Body of pancreas (tissue), 4 donors: ENCODE results near the gene HELZ. TPM values are rescaled to one million over a fixed set of nuclear protein-coding genes. Genes with fewer than 3 reads are reported as not detected.

Source experiments
- ATAC-seq: fragments of 150-250 bp; one replicate; pipeline ENCODE4 v1.9.1; 2016
- DNase-seq, 4 donors: peaks; one replicate each; pipeline ENCODE4 v3.0.0-alpha.2; 2019
- H3K27ac ChIP-seq, 4 donors: fragments of 200-600 bp; sonication (generic); 1 replicate in 3 of 4; 2 replicates in 1 of 4; pipeline versions ENCODE4 v1.5.1 to v1.6.1; 2016 to 2019; ENCODE audit warnings: mild to moderate bottlenecking in 1 of 4, mixed read lengths in 1 of 4, moderate library complexity in 1 of 4
- H3K27me3 ChIP-seq, 2 donors: fragments of 200-600 bp; sonication (generic); one replicate each; pipeline ENCODE4 v1.6.0; 2016; ENCODE audit warnings: mild to moderate bottlenecking in 1 of 2
- H3K36me3 ChIP-seq, 2 donors: fragments of 200-600 bp; sonication (generic); replicated peaks in 1 of 2; 2 replicates each; pipeline ENCODE4 v1.5.1; 2016; ENCODE audit warnings: low read depth in 2 of 2; ENCODE audit not compliant: insufficient read depth in 1 of 2
- H3K4me1 ChIP-seq: fragments of 200-600 bp; sonication (generic); one replicate; pipeline ENCODE4 v1.6.0; 2016
- H3K4me3 ChIP-seq, 2 donors: fragments of 200-600 bp; sonication (generic); 1 replicate in 1 of 2; 2 replicates in 1 of 2; pipeline ENCODE4 v1.5.1; 2016 to 2019
- H3K9me3 ChIP-seq, 3 donors: fragments of 200-600 bp; sonication (generic); 1 replicate in 2 of 3; 2 replicates in 1 of 3; pipeline ENCODE4 v1.5.1; 2016
- POLR2A ChIP-seq, 3 donors: fragments of 450-650 bp; IDR thresholded peaks; one replicate each; pipeline ENCODE4 v1.6.1; 2016; ENCODE audit warnings: antibody characterized with exemption in 3 of 3, mild to moderate bottlenecking in 2 of 3
- WGBS, 2 donors: methylation state at CpG; one replicate each; pipeline ENCODE4 v1.1.5; 2017; 5-methylcytosine and 5-hydroxymethylcytosine counted together
- intact Hi-C: fragments of 100-400 bp; cut with DNase I; formaldehyde crosslinking; loops from one replicate; pipeline ENCODE4 v1.15.1; 2023
- total RNA-seq, 2 donors: library from RNA; depleted of rRNA; stranded (reverse); fragments of >200 nt; gene quantifications; one replicate each; pipeline ENCODE4 v1.1.0, GENCODE V29; 2016
- TF ChIP-seq, protein P1 (sequence below), 7 experiments: fragments of 450-650 bp in 4 of 7; fragments of 200-600 bp in 3 of 7; sonication (generic) in 3 of 7; IDR thresholded peaks; one replicate each; pipeline ENCODE4 v1.5.1; 2016 to 2019; ENCODE audit warnings: antibody characterized with exemption in 7 of 7

The HELZ gene
- total RNA-seq, 2 donors from 2014 or later, result 21.0 to 34.6 TPM

DNA sequence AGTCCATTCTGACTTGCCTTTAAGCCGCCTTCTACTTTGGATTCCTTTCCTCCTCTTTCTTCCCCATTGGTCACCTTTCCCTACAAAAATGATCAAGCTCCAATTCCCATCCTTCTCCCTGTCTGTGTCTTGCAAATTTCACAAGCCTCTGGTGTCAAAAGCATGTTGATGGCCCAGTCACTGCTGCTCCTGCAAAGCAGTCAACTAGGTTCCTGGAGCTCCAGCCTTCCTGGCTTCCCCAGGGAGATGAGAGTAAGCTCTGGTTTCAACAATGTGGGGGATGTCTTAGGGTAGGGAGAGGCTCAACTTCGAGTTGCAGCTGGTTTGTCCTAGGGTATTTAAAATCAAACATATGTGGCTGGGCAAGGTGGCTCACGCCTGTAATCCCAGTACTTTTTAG is 36.1 kb upstream of the HELZ start:
- Histone ChIP-seq H3K27me3 (no peaks in the 10 kb centered on the region), H3K4me1 (no peaks in the 10 kb centered on the region), H3K4me3 (no peak overlapping the region), H3K36me3 (no peaks in the 10 kb centered on the region), H3K27ac (no peak overlapping the region), H3K9me3 (no peaks in the 10 kb centered on the region)
- WGBS, 2 donors, result 57 to 72% methylated on average over 3 of the region's 3 CpGs
- intact Hi-C loops, result no loop called here
- DNase-seq (no peak), ATAC-seq (no peak)
- TF ChIP-seq, protein P1, sequence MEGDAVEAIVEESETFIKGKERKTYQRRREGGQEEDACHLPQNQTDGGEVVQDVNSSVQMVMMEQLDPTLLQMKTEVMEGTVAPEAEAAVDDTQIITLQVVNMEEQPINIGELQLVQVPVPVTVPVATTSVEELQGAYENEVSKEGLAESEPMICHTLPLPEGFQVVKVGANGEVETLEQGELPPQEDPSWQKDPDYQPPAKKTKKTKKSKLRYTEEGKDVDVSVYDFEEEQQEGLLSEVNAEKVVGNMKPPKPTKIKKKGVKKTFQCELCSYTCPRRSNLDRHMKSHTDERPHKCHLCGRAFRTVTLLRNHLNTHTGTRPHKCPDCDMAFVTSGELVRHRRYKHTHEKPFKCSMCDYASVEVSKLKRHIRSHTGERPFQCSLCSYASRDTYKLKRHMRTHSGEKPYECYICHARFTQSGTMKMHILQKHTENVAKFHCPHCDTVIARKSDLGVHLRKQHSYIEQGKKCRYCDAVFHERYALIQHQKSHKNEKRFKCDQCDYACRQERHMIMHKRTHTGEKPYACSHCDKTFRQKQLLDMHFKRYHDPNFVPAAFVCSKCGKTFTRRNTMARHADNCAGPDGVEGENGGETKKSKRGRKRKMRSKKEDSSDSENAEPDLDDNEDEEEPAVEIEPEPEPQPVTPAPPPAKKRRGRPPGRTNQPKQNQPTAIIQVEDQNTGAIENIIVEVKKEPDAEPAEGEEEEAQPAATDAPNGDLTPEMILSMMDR (IDR thresholded peaks at IDR 0.05), result no peak
- no peak for TF ChIP-seq POLR2A (IDR thresholded peaks at IDR 0.05)

DNA sequence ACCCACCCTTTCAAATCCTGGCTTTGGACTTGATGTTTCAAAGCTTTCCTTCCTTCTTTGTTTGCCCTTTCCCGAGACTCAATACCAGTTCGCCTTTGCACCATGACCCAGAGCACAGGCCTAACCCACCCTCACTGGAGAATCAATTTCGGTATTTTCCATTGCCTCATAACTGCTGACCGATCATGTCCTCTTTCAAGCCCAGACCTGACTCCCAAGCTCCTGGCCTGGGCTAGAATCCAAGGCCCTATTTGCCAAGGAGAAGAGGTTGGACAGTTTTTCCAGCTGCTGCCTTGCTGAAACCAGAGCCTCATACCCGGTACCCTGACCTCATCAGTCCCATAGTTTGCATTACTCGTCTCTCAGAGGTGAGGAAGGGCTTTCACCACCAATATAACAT is 35.3 kb upstream of the HELZ start:
- Histone ChIP-seq H3K4me1 (no peaks in the 10 kb centered on the region), H3K36me3 (no peaks in the 10 kb centered on the region), H3K9me3 (no peaks in the 10 kb centered on the region), H3K4me3 (no peak overlapping the region), H3K27ac (no peak overlapping the region), H3K27me3 (no peaks in the 10 kb centered on the region)
- intact Hi-C loops, result no loop called here
- DNase-seq, result peak in 2 of 4 donors; percentile 4 to 9
- TF ChIP-seq, protein P1 (IDR thresholded peaks at IDR 0.05), result no peak
- no peak for TF ChIP-seq POLR2A (IDR thresholded peaks at IDR 0.05)
- ATAC-seq, result peak; percentile 15
- 65 to 70% methylated on average over 6 of the region's 6 CpGs for WGBS, 2 donors

GRCh38 chr17:67279115-67279514 is 34.1 kb upstream of the HELZ start:
- no peak overlapping the region for H3K27ac ChIP-seq
- WGBS, 2 donors, result 74 to 78% methylated on average over 7 of the region's 7 CpGs
- intact Hi-C loops, result no loop called here
- H3K36me3 ChIP-seq, result no peaks in the 10 kb centered on the region
- H3K4me3 ChIP-seq, result no peak overlapping the region
- H3K4me1 ChIP-seq, result no peaks in the 10 kb centered on the region
- DNase-seq (no peak), ATAC-seq (no peak)
- no peak for TF ChIP-seq POLR2A (IDR thresholded peaks at IDR 0.05)
- TF ChIP-seq, protein P1 (IDR thresholded peaks at IDR 0.05), result no peak
- H3K9me3 ChIP-seq, result no peaks in the 10 kb centered on the region
- H3K27me3 ChIP-seq, result no peaks in the 10 kb centered on the region

DNA sequence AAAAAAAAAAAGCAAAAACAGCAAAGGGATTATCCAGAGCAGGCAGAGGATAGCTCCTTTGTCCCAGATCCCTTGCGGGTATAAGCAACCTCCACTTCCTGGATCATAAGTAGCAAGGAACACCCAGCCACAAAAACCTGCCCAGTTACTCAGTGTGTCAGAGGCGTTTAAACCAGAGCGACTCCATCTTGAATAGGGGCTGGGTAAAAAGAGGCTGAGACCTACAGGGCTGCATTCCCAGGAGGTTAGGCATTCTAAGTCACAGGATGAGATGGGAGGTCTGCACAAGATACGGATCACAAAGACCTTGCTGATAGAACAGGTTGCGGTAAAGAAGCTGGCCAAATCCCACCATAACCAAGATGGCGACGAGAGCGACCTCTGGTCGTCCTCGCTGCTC is 33.4 kb upstream of the HELZ start:
- H3K27me3 ChIP-seq, result no peaks in the 10 kb centered on the region
- no peak for DNase-seq
- H3K27ac ChIP-seq, result no peak overlapping the region
- 79 to 84% methylated on average over 10 of the region's 10 CpGs for WGBS, 2 donors
- H3K4me3 ChIP-seq, result no peak overlapping the region
- no peak for ATAC-seq
- no peaks in the 10 kb centered on the region for H3K9me3 ChIP-seq
- no peaks in the 10 kb centered on the region for H3K4me1 ChIP-seq
- intact Hi-C loops, result no loop called here
- TF ChIP-seq, protein P1 (IDR thresholded peaks at IDR 0.05), result no peak
- TF ChIP-seq POLR2A (IDR thresholded peaks at IDR 0.05), result no peak
- no peaks in the 10 kb centered on the region for H3K36me3 ChIP-seq

GRCh38 chr17:67276075-67276474 is 31.1 kb upstream of the HELZ start:
- Histone ChIP-seq H3K9me3 (no peaks in the 10 kb centered on the region), H3K4me3 (no peak overlapping the region), H3K27ac (no peak overlapping the region), H3K36me3 (no peaks in the 10 kb centered on the region), H3K27me3 (no peaks in the 10 kb centered on the region), H3K4me1 (no peaks in the 10 kb centered on the region)
- no peak for ATAC-seq
- TF ChIP-seq POLR2A (IDR thresholded peaks at IDR 0.05), result no peak
- TF ChIP-seq, protein P1 (IDR thresholded peaks at IDR 0.05), result no peak
- intact Hi-C loops, result no loop called here
- no peak for DNase-seq
- WGBS, 2 donors, result 43 to 56% methylated on average over 5 to 10 of the region's 10 CpGs
